Transverse colon (tissue), 4 donors: Measurements from ENCODE around the gene PIK3CB. TPM values are rescaled to one million over a fixed set of nuclear protein-coding genes. Genes with fewer than 3 reads are reported as not detected.
A peak's percentile ranks its signal among the peaks of the same experiment; 100 is the strongest.

Source experiments
- DNase-seq: peaks from one replicate; pipeline ENCODE4 v3.0.0-alpha.2; 2019
- H3K27ac ChIP-seq, 4 donors: fragments of 200-600 bp; sonication (generic); 2 replicates each; pipeline ENCODE4 v1.5.1; 2016 to 2018; ENCODE audit warnings: inconsistent platforms in 4 of 4
- H3K27me3 ChIP-seq: fragments of 200-600 bp; sonication (generic); 2 replicates; pipeline ENCODE4 v1.5.1; 2017; ENCODE audit warnings: inconsistent platforms
- H3K36me3 ChIP-seq, 4 donors: fragments of 200-600 bp; sonication (generic); 2 replicates each; pipeline ENCODE4 v1.5.1; 2017 to 2019; ENCODE audit warnings: inconsistent platforms in 4 of 4
- H3K4me1 ChIP-seq, 4 donors: fragments of 200-600 bp; sonication (generic); 2 replicates each; pipeline ENCODE4 v1.5.1; 2017 to 2020; ENCODE audit warnings: inconsistent platforms in 4 of 4
- H3K4me3 ChIP-seq, 4 donors: fragments of 200-600 bp; sonication (generic); 1 replicate in 1 of 4; 2 replicates in 3 of 4; pipeline versions ENCODE4 v1.5.1 to v1.6.1; 2017 to 2019; ENCODE audit warnings: inconsistent platforms in 4 of 4
- H3K9me3 ChIP-seq, 2 donors: fragments of 200-600 bp; sonication (generic); 2 replicates each; pipeline ENCODE4 v1.5.1; 2017 to 2019; ENCODE audit warnings: inconsistent platforms in 2 of 2
- EP300 ChIP-seq: sonication (generic); formaldehyde crosslinking; IDR thresholded peaks from one replicate; pipeline ENCODE4 v1.6.1; 2017; ENCODE audit warnings: antibody characterized with exemption, low read depth
- POLR2A ChIP-seq: fragments of 450-650 bp; IDR thresholded peaks from one replicate; pipeline ENCODE4 v1.6.1; 2016; ENCODE audit warnings: antibody characterized with exemption, mild to moderate bottlenecking, moderate library complexity
- POLR2AphosphoS5 ChIP-seq, 3 donors: sonication (generic); formaldehyde crosslinking; IDR thresholded peaks; one replicate each; pipeline ENCODE4 v1.6.1; 2016; ENCODE audit warnings: antibody characterized with exemption in 3 of 3
- WGBS, 2 donors: methylation state at CpG; one replicate each; pipeline ENCODE4 v1.1.5; 2018; ENCODE audit warnings: low coverage in 1 of 2; 5-methylcytosine and 5-hydroxymethylcytosine counted together
- in situ Hi-C, 4 donors: fragments of 200-750 bp; cut with MboI; loops; one replicate each; pipeline versions ENCODE4 v1.15.0 to v1.15.1; 2017; ENCODE audit warnings: low sequenced_read_pairs in 3 of 4, low pct_ligation_motif_present in 1 of 4, low pct_unique_long_range_greater_than_20kb in 1 of 4
- intact Hi-C: fragments of 100-400 bp; cut with DNase I; formaldehyde crosslinking; loops from one replicate; pipeline ENCODE4 v1.15.1; 2023; ENCODE audit warnings: low total_unique reads
- total RNA-seq, 4 donors: library from RNA; depleted of rRNA; stranded (reverse); fragments of >200 nt; gene quantifications; one replicate each; pipeline ENCODE4 v1.1.0, GENCODE V29; 2016
- TF ChIP-seq, protein P1 (sequence below), 5 experiments: fragments of 200-600 bp in 3 of 5; fragments of 450-650 bp in 2 of 5; sonication (generic) in 3 of 5; IDR thresholded peaks; 1 replicate in 2 of 5; 2 replicates in 3 of 5; pipeline ENCODE4 v1.5.1; 2016 to 2017; ENCODE audit warnings: antibody characterized with exemption in 5 of 5, inconsistent platforms in 3 of 5, mild to moderate bottlenecking in 2 of 5, moderate library complexity in 1 of 5

PIK3CB gene
- total RNA-seq, 4 donors from 2014 or later, result 52.4 to 98.4 (median 76.0) TPM

DNA sequence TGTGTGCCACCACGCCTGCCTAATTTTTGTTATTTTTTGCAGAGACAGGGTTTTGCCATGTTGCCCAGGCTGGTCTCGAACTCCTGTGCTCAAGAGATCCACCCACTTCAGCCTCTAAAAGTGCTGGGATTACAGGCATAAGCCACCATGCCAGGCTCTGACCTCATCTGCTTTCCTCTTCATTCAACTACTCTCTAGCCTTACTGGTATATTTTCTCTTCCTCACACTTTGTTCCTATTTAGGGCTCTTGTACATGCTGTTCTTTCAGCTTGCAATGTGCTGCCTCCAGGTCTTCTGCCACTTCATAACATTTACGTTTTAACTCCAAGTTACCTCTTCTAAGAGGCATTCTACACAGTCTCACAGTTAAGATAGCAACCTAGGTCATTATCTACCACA lies 34.9 kb downstream of the PIK3CB start:
- Histone ChIP-seq H3K27ac (no peak overlapping the region), H3K4me3 (no peak overlapping the region), H3K4me1 (peaks cover 0 to 20% (median 0%) of the 10 kb centered on the region in 4 donors), H3K36me3 (no peaks in the 10 kb centered on the region), H3K27me3 (no peaks in the 10 kb centered on the region), H3K9me3 (no peaks in the 10 kb centered on the region)
- intact Hi-C loops, result no loop called here
- in situ Hi-C loops, result no loop called here
- 88 to 95% methylated on average over 1 to 3 of the region's 3 CpGs for WGBS, 2 donors
- no peak for DNase-seq
- TF ChIP-seq POLR2AphosphoS5 (IDR thresholded peaks at IDR 0.05), result no peak
- no peak for TF ChIP-seq POLR2A
- no peak for TF ChIP-seq EP300
- TF ChIP-seq, protein P1, sequence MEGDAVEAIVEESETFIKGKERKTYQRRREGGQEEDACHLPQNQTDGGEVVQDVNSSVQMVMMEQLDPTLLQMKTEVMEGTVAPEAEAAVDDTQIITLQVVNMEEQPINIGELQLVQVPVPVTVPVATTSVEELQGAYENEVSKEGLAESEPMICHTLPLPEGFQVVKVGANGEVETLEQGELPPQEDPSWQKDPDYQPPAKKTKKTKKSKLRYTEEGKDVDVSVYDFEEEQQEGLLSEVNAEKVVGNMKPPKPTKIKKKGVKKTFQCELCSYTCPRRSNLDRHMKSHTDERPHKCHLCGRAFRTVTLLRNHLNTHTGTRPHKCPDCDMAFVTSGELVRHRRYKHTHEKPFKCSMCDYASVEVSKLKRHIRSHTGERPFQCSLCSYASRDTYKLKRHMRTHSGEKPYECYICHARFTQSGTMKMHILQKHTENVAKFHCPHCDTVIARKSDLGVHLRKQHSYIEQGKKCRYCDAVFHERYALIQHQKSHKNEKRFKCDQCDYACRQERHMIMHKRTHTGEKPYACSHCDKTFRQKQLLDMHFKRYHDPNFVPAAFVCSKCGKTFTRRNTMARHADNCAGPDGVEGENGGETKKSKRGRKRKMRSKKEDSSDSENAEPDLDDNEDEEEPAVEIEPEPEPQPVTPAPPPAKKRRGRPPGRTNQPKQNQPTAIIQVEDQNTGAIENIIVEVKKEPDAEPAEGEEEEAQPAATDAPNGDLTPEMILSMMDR (IDR thresholded peaks at IDR 0.05), result no peak

DNA sequence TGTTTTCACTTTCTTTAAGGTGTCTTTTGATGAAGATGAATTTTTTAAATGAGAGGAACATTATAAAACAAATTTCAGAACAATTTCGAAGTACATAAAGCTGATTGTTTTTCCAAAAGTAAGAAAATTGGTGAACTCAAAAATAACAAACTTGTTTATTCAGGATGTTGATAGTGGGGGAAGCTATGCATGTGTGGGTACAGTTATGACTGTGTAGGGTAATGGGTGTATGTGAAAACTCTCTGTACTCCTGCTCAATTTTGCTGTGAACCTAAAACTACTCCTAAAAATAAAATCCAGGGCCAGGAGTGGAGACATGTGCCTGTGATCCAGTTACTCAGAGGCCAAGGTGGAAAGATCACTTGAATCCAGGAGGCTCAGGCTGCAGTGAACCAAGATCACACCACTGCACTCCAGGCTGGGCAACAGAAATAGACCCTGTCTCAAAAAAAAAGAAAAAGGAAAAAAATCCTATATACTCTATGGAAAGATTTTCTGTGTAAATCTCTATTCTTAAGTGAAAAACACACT lies 37.2 kb downstream of the PIK3CB start:
- in situ Hi-C loops (no loop called here), intact Hi-C loops (no loop called here)
- H3K9me3 ChIP-seq, result no peaks in the 10 kb centered on the region
- H3K27me3 ChIP-seq, result no peaks in the 10 kb centered on the region
- no peak overlapping the region for H3K4me3 ChIP-seq
- no peak for DNase-seq
- H3K36me3 ChIP-seq, result peaks cover 0 to 6% (median 0%) of the 10 kb centered on the region in 4 donors
- H3K4me1 ChIP-seq, result peaks cover 0 to 10% (median 0%) of the 10 kb centered on the region in 4 donors
- 80 to 86% methylated on average over 1 of the region's 1 CpG for WGBS, 2 donors
- TF ChIP-seq, protein P1 (IDR thresholded peaks at IDR 0.05), result no peak
- TF ChIP-seq EP300, result no peak
- TF ChIP-seq POLR2AphosphoS5 (IDR thresholded peaks at IDR 0.05), result no peak
- no peak for TF ChIP-seq POLR2A
- no peak overlapping the region for H3K27ac ChIP-seq

DNA sequence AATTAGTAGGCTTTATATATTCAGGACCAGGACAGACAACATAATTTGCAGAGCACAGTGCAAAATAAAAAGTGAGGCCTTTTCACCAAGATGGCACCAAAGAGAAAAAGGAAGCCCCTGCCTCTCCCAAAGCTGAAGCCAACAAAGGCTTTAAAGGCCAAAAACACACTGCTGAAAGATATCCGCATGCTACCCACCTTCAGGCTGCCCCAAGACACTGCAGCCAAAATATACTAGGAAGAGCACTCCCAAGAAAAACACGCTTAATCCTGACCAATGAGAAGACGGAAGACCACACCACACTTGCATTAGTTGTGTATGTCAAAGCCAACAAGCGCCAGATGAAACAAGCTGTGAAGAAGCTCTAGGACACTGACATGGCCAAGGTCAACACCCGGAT lies 38.0 kb downstream of the PIK3CB start:
- DNase-seq, result no peak
- intact Hi-C loops, result no loop called here
- Histone ChIP-seq H3K27me3 (no peaks in the 10 kb centered on the region), H3K36me3 (peaks cover 0 to 15% (median 0%) of the 10 kb centered on the region in 4 donors), H3K9me3 (no peaks in the 10 kb centered on the region), H3K4me1 (peaks cover 0 to 8% (median 0%) of the 10 kb centered on the region in 4 donors), H3K27ac (no peak overlapping the region), H3K4me3 (no peak overlapping the region)
- TF ChIP-seq POLR2AphosphoS5 (IDR thresholded peaks at IDR 0.05), result no peak
- TF ChIP-seq, protein P1 (IDR thresholded peaks at IDR 0.05), result no peak
- no peak for TF ChIP-seq EP300
- TF ChIP-seq POLR2A, result no peak
- whole genome bisulfite sequencing, 2 donors, result 94 to 100% methylated on average over 1 to 5 of the region's 5 CpGs
- in situ Hi-C loops, result no loop called here

DNA sequence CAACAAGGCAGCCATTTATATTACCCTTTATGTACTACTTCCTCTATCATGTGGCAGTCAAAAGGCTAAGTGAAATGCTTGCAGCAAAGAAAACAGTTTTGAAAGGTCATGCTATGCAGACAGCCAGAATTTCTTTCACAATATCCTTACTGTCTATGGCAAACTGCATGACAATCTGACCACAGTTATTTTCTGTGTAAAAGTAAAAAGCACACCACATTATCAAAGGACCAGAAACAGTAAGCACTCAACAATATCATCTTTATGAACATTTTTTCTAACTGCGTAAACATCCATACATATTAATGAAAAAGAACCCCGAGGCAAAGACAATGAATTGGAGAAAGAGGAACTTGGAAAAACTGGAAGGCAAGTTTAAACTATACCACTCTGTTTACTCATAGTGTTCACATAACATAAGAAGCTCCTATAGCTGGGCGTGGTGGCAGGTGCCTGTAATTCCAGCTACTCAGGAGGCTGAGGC lies 47.9 kb downstream of the PIK3CB start:
- Histone ChIP-seq H3K36me3 (peaks cover 0 to 2% (median 0%) of the 10 kb centered on the region in 4 donors), H3K4me3 (no peak overlapping the region), H3K27ac (peak overlapping the region in 3 of 4 donors; percentile 2 to 35 (median 27)), H3K27me3 (no peaks in the 10 kb centered on the region), H3K4me1 (peaks cover 0 to 3% (median 0%) of the 10 kb centered on the region in 4 donors), H3K9me3 (no peaks in the 10 kb centered on the region)
- 49 to 64% methylated on average over 3 of the region's 3 CpGs for WGBS, 2 donors
- intact Hi-C loops, result no loop called here
- DNase-seq, result no peak
- TF ChIP-seq EP300 (no peak), POLR2A (no peak), POLR2AphosphoS5 (IDR thresholded peaks at IDR 0.05) (no peak)
- TF ChIP-seq, protein P1 (IDR thresholded peaks at IDR 0.05), result no peak
- in situ Hi-C loops, result loop anchor here in 1 of 4 donors (10.0 kb wide), 1 partner anchor 128 kb away; no protein-coding TSS in a partner anchor
